HCT116 (cell line): Measurements from ENCODE around the gene TOR1AIP2. TPM values are rescaled to one million over a fixed set of nuclear protein-coding genes. Genes with fewer than 3 reads are reported as not detected.

Source experiments
- ATAC-seq: fragments of 200-7000 bp; cut with Tn5 transposase; 2 replicates; pipeline ENCODE4 v1.9.1; 2020; ENCODE audit warnings: mild to moderate bottlenecking, moderate library complexity
- BruUV-seq: library from RNA; stranded (reverse); fragments of 400-500 nt; replicated peaks from 2 replicates; lab custom pipeline; 2021; lab: Mats Ljungman, UMichigan
- CTCF ChIA-PET: fragments of 300-600 bp; sonication (Branson Sonifier 250); formaldehyde crosslinking; loops from one replicate; lab custom pipeline; 2021; ENCODE audit warnings: antibody characterized with exemption; lab: Charles Lee
- POLR2A ChIA-PET: fragments of 300-600, 350-600 bp; sonication (Branson Sonifier 250); formaldehyde crosslinking; loops from one replicate; lab custom pipeline; 2021; ENCODE audit warnings: antibody characterized with exemption; lab: Charles Lee
- RAD21 ChIA-PET, 2 experiments: fragments of 300-600 bp; sonication (Branson Sonifier 250); formaldehyde crosslinking; loops; one replicate each; lab custom pipeline; 2023; ENCODE audit warnings: low total read pairs in 2 of 2; ENCODE audit not compliant: uncharacterized antibody in 2 of 2, unreplicated experiment in 2 of 2, low non-redundant PET in 1 of 2; lab: Charles Lee
- DNase-seq: peaks from one replicate; pipeline ENCODE4 v3.0.0-alpha.2; 2010; ENCODE audit warnings: low read depth, low spot score
- H2AFZ ChIP-seq: fragments of 200-600 bp; shearing (Covaris generic), sonication (generic); 2 replicates; pipeline ENCODE4 v1.6.1; 2017; ENCODE audit warnings: low read depth, mixed run types, mixed read lengths, antibody characterized with exemption, low read length; ENCODE audit not compliant: poor library complexity, severe bottlenecking
- H3K27ac ChIP-seq: 2 replicates; pipeline ENCODE4 v1.5.1; 2012; ENCODE audit warnings: low read depth, low read length
- H3K27me3 ChIP-seq: fragments of 200-600 bp; sonication (generic); 2 replicates; pipeline ENCODE4 v1.6.1; 2016; ENCODE audit warnings: mixed run types, low read length, mixed read lengths; ENCODE audit not compliant: insufficient read depth
- H3K36me3 ChIP-seq, 2 experiments: fragments of 200-500 bp in 1 of 2; fragments of 200-600 bp in 1 of 2; sonication (Bioruptor generic) in 1 of 2; sonication (generic) in 1 of 2; 2 replicates each; pipeline versions ENCODE4 v1.5.1 to v1.6.1; 2014 to 2016; ENCODE audit warnings: low read length in 2 of 2, inconsistent platforms in 1 of 2, mixed read lengths in 1 of 2, mixed run types in 1 of 2; ENCODE audit not compliant: insufficient read depth in 2 of 2, control insufficient read depth in 1 of 2
- H3K4me1 ChIP-seq, 2 experiments: fragments of 200-600 bp in 1 of 2; sonication (generic) in 1 of 2; 2 replicates each; pipeline versions ENCODE4 v1.5.1 to v1.6.1; 2012 to 2017; ENCODE audit warnings: low read length in 2 of 2, inconsistent platforms in 1 of 2, mild to moderate bottlenecking in 1 of 2, mixed read lengths in 1 of 2, mixed run types in 1 of 2, moderate library complexity in 1 of 2; ENCODE audit not compliant: insufficient read depth in 2 of 2, control insufficient read depth in 1 of 2
- H3K4me2 ChIP-seq: fragments of 200-600 bp; sonication (generic); 2 replicates; pipeline ENCODE4 v1.6.1; 2017; ENCODE audit warnings: mixed run types, low read length, mixed read lengths
- H3K4me3 ChIP-seq, 2 experiments: fragments of 200-600 bp in 1 of 2; sonication (generic) in 1 of 2; replicated peaks in 1 of 2; 2 replicates each; pipeline ENCODE4 v1.5.1; 2011 to 2016; ENCODE audit warnings: low read length in 2 of 2, control low read depth in 1 of 2, low read depth in 1 of 2, mild to moderate bottlenecking in 1 of 2, mixed read lengths in 1 of 2, mixed run types in 1 of 2
- H3K79me2 ChIP-seq: fragments of 200-600 bp; sonication (generic); 2 replicates; pipeline ENCODE4 v1.6.1; 2017; ENCODE audit warnings: mild to moderate bottlenecking, mixed run types, low read length, moderate library complexity, mixed read lengths; ENCODE audit not compliant: insufficient read depth
- H3K9ac ChIP-seq: fragments of 200-600 bp; sonication (generic); 2 replicates; pipeline ENCODE4 v1.6.1; 2016; ENCODE audit warnings: low read length, mixed read lengths
- H3K9me2 ChIP-seq: fragments of 200-600 bp; sonication (generic), shearing (Covaris generic); 2 replicates; pipeline ENCODE4 v1.6.1; 2017; ENCODE audit warnings: mixed run types, mild to moderate bottlenecking, moderate library complexity; ENCODE audit not compliant: insufficient read depth
- H3K9me3 ChIP-seq, 2 experiments: fragments of 200-500 bp in 1 of 2; fragments of 200-600 bp in 1 of 2; sonication (Bioruptor generic) in 1 of 2; sonication (generic) in 1 of 2; 2 replicates each; pipeline ENCODE4 v1.6.1; 2014 to 2017; ENCODE audit warnings: low read length in 2 of 2, mixed read lengths in 2 of 2, inconsistent platforms in 1 of 2, low read depth in 1 of 2, mild to moderate bottlenecking in 1 of 2, mixed run types in 1 of 2, moderate library complexity in 1 of 2; ENCODE audit not compliant: control insufficient read depth in 1 of 2, insufficient read depth in 1 of 2
- H4K20me1 ChIP-seq: fragments of 200-600 bp; sonication (generic), shearing (Covaris generic); 2 replicates; pipeline ENCODE4 v1.6.1; 2017; ENCODE audit warnings: mixed run types, mild to moderate bottlenecking, moderate library complexity; ENCODE audit not compliant: insufficient read depth
- CEBPB ChIP-seq: IDR thresholded peaks from 2 replicates; pipeline ENCODE4 v1.6.1; 2012; ENCODE audit warnings: low read depth
- EGR1 ChIP-seq: IDR thresholded peaks from 2 replicates; pipeline ENCODE4 v1.6.1; 2012; ENCODE audit warnings: low read depth
- ELF1 ChIP-seq: IDR thresholded peaks from 2 replicates; pipeline ENCODE4 v1.6.1; 2012; ENCODE audit warnings: low read depth, borderline replicate concordance
- EZH2 ChIP-seq: fragments of 200-600 bp; sonication (generic); IDR thresholded peaks from 2 replicates; pipeline ENCODE4 v1.6.1; 2017; ENCODE audit warnings: antibody characterized with exemption, mixed run types
- EZH2phosphoT487 ChIP-seq: fragments of 200-600 bp; IDR thresholded peaks from 2 replicates; pipeline ENCODE4 v1.6.1; 2018; ENCODE audit warnings: antibody characterized with exemption, borderline replicate concordance
- FOSL1 ChIP-seq: IDR thresholded peaks from 2 replicates; pipeline ENCODE4 v1.6.1; 2012; ENCODE audit warnings: low read depth
- JUND ChIP-seq: IDR thresholded peaks from 2 replicates; pipeline ENCODE4 v1.6.1; 2012
- POLR2AphosphoS5 ChIP-seq: IDR thresholded peaks from 2 replicates; pipeline ENCODE4 v1.6.1; 2011; ENCODE audit warnings: mild to moderate bottlenecking, low read depth, low read length, moderate library complexity
- RAD21 ChIP-seq: IDR thresholded peaks from 2 replicates; pipeline ENCODE4 v1.6.1; 2012; ENCODE audit warnings: low read depth, mild to moderate bottlenecking
- SIN3A ChIP-seq: IDR thresholded peaks from 2 replicates; pipeline ENCODE4 v1.6.1; 2012; ENCODE audit warnings: low read depth
- SP1 ChIP-seq: IDR thresholded peaks from 2 replicates; pipeline ENCODE4 v1.6.1; 2012; ENCODE audit warnings: low read depth
- SRF ChIP-seq: IDR thresholded peaks from 2 replicates; pipeline ENCODE4 v1.6.1; 2012; ENCODE audit warnings: low read depth
- TCF7L2 ChIP-seq: IDR thresholded peaks from 2 replicates; pipeline ENCODE4 v1.7.0; 2011; ENCODE audit warnings: borderline replicate concordance, inconsistent platforms; ENCODE audit not compliant: insufficient read depth, insufficient read length; ENCODE audit errors: extremely low read depth
- YY1 ChIP-seq: IDR thresholded peaks from 2 replicates; pipeline ENCODE4 v1.6.1; 2011; ENCODE audit warnings: low read length, low read depth, moderate library complexity, mild to moderate bottlenecking; ENCODE audit not compliant: insufficient replicate concordance; ENCODE audit errors: extremely low read depth
- ZFX ChIP-seq: fragments of 450-650 bp; IDR thresholded peaks from 2 replicates; pipeline ENCODE4 v1.6.1; 2017
- ZNF274 ChIP-seq: fragments of 200-500 bp; sonication (Bioruptor generic); IDR thresholded peaks from 2 replicates; pipeline ENCODE4 v1.6.1; 2014; ENCODE audit warnings: mild to moderate bottlenecking, low read depth, low read length, inconsistent platforms
- intact Hi-C: fragments of 100-400 bp; cut with micrococcal nuclease; formaldehyde crosslinking; loops from 2 replicates; pipeline ENCODE4 v1.10.0; 2022
- total RNA-seq: library from RNA; stranded (reverse); gene quantifications from one replicate; pipeline ENCODE4 v1.2.1, GENCODE V29; 2021; ENCODE audit not compliant: unreplicated experiment
- TF ChIP-seq, protein P1 (sequence below): IDR thresholded peaks from 2 replicates; pipeline ENCODE4 v1.6.1; 2012
- TF ChIP-seq, protein P2 (sequence below): IDR thresholded peaks from 2 replicates; pipeline ENCODE4 v1.6.1; 2011; ENCODE audit warnings: mild to moderate bottlenecking, low read length, moderate library complexity; ENCODE audit not compliant: insufficient replicate concordance; ENCODE audit errors: extremely low read depth
- TF ChIP-seq, protein P3 (sequence below), 3 experiments: fragments of 200-600 bp in 1 of 3; sonication (generic) in 1 of 3; IDR thresholded peaks in 2 of 3; conservative IDR thresholded peaks in 1 of 3; 2 replicates each; pipeline ENCODE4 v1.5.1; 2012 to 2017; ENCODE audit warnings: low read depth in 2 of 3, low read length in 2 of 3, antibody characterized with exemption in 1 of 3, borderline replicate concordance in 1 of 3, control low read depth in 1 of 3, mild to moderate bottlenecking in 1 of 3, mixed read lengths in 1 of 3, mixed run types in 1 of 3, moderate library complexity in 1 of 3; ENCODE audit not compliant: insufficient read depth in 1 of 3

The TOR1AIP2 gene
- total RNA-seq, 1 experiment from 2014 or later, result 106 TPM

DNA sequence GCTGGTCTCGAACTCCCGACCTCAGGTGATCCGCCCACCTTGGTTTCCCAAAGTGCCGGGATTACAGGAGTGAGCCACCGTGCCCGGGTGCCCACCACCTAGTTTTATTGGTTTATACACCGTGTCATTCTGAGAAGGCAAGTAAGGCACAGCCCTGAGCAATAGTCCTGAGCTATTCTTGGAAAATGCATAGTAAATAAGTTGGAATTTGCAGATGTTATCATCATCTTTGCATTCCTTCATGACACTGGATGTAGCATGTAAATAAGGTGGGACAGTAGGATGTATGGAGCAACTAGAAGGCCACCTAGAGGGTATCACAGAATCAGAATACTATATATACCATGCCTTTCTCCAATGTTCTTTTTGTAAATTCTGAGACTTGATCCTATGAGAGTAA lies 11.0 kb downstream of the TOR1AIP2 start:
- Histone ChIP-seq H3K4me1 (no peaks in the 10 kb centered on the region), H3K27me3 (no peaks in the 10 kb centered on the region), H3K4me3 (no peak overlapping the region)
- DNase-seq, result no peak
- no peak for ATAC-seq
- TF ChIP-seq, protein P1, sequence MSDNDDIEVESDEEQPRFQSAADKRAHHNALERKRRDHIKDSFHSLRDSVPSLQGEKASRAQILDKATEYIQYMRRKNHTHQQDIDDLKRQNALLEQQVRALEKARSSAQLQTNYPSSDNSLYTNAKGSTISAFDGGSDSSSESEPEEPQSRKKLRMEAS, result no peak
- TF ChIP-seq SIN3A, result no peak
- TF ChIP-seq, protein P2, sequence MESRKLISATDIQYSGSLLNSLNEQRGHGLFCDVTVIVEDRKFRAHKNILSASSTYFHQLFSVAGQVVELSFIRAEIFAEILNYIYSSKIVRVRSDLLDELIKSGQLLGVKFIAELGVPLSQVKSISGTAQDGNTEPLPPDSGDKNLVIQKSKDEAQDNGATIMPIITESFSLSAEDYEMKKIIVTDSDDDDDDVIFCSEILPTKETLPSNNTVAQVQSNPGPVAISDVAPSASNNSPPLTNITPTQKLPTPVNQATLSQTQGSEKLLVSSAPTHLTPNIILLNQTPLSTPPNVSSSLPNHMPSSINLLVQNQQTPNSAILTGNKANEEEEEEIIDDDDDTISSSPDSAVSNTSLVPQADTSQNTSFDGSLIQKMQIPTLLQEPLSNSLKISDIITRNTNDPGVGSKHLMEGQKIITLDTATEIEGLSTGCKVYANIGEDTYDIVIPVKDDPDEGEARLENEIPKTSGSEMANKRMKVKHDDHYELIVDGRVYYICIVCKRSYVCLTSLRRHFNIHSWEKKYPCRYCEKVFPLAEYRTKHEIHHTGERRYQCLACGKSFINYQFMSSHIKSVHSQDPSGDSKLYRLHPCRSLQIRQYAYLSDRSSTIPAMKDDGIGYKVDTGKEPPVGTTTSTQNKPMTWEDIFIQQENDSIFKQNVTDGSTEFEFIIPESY, result no peak
- TF ChIP-seq EGR1, result no peak
- no peak for TF ChIP-seq YY1
- TF ChIP-seq, protein P3, sequence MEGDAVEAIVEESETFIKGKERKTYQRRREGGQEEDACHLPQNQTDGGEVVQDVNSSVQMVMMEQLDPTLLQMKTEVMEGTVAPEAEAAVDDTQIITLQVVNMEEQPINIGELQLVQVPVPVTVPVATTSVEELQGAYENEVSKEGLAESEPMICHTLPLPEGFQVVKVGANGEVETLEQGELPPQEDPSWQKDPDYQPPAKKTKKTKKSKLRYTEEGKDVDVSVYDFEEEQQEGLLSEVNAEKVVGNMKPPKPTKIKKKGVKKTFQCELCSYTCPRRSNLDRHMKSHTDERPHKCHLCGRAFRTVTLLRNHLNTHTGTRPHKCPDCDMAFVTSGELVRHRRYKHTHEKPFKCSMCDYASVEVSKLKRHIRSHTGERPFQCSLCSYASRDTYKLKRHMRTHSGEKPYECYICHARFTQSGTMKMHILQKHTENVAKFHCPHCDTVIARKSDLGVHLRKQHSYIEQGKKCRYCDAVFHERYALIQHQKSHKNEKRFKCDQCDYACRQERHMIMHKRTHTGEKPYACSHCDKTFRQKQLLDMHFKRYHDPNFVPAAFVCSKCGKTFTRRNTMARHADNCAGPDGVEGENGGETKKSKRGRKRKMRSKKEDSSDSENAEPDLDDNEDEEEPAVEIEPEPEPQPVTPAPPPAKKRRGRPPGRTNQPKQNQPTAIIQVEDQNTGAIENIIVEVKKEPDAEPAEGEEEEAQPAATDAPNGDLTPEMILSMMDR (IDR thresholded peaks at IDR 0.05 in 2 of 3, conservative IDR thresholded peaks at IDR 0.05 in 1 of 3; ENCODE audit: borderline replicate concordance in 1 of 3, insufficient read depth in 1 of 3, low read depth in 2 of 3, low read length in 2 of 3), result no peak
- TF ChIP-seq EZH2phosphoT487, result no peak
- no peak for TF ChIP-seq ELF1
- no peak for TF ChIP-seq SRF
- no peak for TF ChIP-seq POLR2AphosphoS5
- no peak for TF ChIP-seq SP1
- no peak for TF ChIP-seq ZNF274
- no peak for TF ChIP-seq FOSL1
- no peak for TF ChIP-seq ZFX
- no peak for TF ChIP-seq EZH2
- no peak for TF ChIP-seq JUND
- TF ChIP-seq CEBPB, result no peak
- no peak for TF ChIP-seq RAD21
- no peak for TF ChIP-seq TCF7L2
- TF ChIP-seq, all 23 proteins: peak for 0
- BruUV-seq, result no TSS peak
- peaks cover 17% of the 10 kb centered on the region; the same call in 1 of the 2 replicates for H4K20me1 ChIP-seq
- no peak overlapping the region for H3K9ac ChIP-seq
- H3K79me2 ChIP-seq, result peaks cover 96% of the 10 kb centered on the region
- H3K27ac ChIP-seq, result no peak overlapping the region
- no peaks in the 10 kb centered on the region for H3K9me3 ChIP-seq
- H3K4me2 ChIP-seq, result no peak overlapping the region
- no peak overlapping the region for H2AFZ ChIP-seq
- ChIA-PET RAD21 (no interaction called here), CTCF (interaction anchor here (0.7 to 1.5 kb wide), 2 partner anchors 10 to 302 kb away, joined by 3 to 4 read pairs; no protein-coding TSS in a partner anchor), POLR2A (no interaction called here)
- intact Hi-C loops, result loop anchor here (1.0 to 10.0 kb wide), 4 partner anchors 159 to 608 kb away; no protein-coding TSS in a partner anchor
- no peaks in the 10 kb centered on the region for H3K9me2 ChIP-seq
- H3K36me3 ChIP-seq, result peaks cover 28 to 52% of the 10 kb centered on the region in 2 experiments
